ENCODE measurements around the gene SNAP29. TPM values are rescaled to one million over a fixed set of nuclear protein-coding genes. Genes with fewer than 3 reads are reported as not detected.
"Not testable (repeated sequence)": the region's sequence is repeated elsewhere in the genome, so short reads cannot be mapped to it uniquely, and the experiment has no call there.

SNAP29 gene
- total and polyA plus RNA-seq, 2 experiments from 2014 or later, result 8.2 to 22.9 TPM

DNA sequence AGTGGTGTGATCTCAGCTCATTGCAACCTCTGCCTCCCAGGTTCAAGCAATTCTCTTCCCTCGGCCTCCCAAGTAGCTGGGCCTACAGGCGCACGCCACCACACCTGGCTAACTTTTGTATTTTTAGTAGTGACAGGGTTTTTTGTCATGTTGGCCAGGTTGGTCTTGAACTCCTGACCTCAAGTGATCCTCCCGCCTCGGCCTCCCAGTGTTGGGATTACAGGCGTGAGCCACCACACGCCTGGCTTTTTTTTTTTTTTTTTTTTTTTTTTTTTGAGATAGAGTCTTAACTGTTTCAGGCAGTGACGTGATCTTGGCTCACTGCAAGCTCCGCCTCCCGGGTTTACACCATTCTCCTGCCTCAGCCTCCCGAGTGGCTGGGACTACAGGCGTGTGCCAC is 71.6 kb downstream of the SNAP29 start:
- not testable (repeated sequence) for H3K9me3 Mint-ChIP-seq; H3K4me2 ChIP-seq; H3F3A ChIP-seq (replicated peaks; ENCODE audit: low read depth); ATAC-seq; H3K27ac Mint-ChIP-seq; H2AFZ ChIP-seq; H3K4me3 Mint-ChIP-seq; H3K27me3 ChIP-seq (ENCODE audit: insufficient read depth); H3K9me2 ChIP-seq (ENCODE audit: insufficient read depth); H3K27ac ChIP-seq (ENCODE audit: low read depth); H3K4me3 ChIP-seq; H3K27me3 Mint-ChIP-seq (ENCODE audit: insufficient read depth, low read depth, poor library complexity); DNase-seq (ENCODE audit: low spot score)
- H3K4me1 ChIP-seq (ENCODE audit: insufficient read depth), result peaks cover 19% of the 10 kb centered on the region
- Mint-ChIP-seq H3K36me3 (ENCODE audit: low read depth) (peaks cover 30% of the 10 kb centered on the region), H3K4me1 (peaks cover 12% of the 10 kb centered on the region)
- peaks cover 94% of the 10 kb centered on the region for H4K20me1 ChIP-seq (replicated peaks; ENCODE audit: insufficient read depth)
- peaks cover 100% of the 10 kb centered on the region for H3K79me2 ChIP-seq (replicated peaks; ENCODE audit: insufficient read depth)
- H3K36me3 ChIP-seq (ENCODE audit: insufficient read depth), result peaks cover 18% of the 10 kb centered on the region

DNA sequence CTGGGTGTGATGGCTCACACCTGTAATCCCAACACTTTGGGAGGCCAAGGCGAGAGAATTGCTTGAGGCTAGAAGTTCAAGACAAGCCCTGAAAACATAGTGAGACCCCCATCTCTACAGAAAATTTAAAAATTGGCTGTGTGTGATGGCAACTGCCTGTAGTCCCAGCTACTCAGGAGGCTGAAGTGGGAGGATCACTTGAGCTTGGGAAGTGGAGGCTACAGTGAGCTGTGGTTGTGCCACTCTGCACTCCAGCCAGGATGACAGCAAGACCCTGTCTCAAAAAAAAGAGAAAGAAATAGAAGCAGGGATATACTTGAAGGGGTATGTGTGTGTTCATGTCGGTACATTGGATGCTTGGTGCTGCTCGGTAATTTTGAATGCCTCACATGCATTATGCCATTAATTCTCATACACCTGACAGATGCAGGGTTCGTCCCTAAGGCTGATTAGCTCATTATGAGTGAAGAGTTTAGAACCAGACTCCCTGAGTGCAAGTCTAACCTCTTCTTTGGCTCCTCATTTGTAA is 72.4 kb downstream of the SNAP29 start:
- H3F3A ChIP-seq (replicated peaks; ENCODE audit: low read depth), result no peaks in the 10 kb centered on the region
- H3K4me3 ChIP-seq, result no peak overlapping the region
- no peaks in the 10 kb centered on the region for H3K9me2 ChIP-seq (ENCODE audit: insufficient read depth)
- TF ChIP-seq CREB1 (CRISPR knock-in tag; IDR thresholded peaks at IDR 0.05; ENCODE audit: low read depth) (no peak), EZH2 (IDR thresholded peaks at IDR 0.05; ENCODE audit: low read depth, unreplicated experiment) (no peak), NANOG (IDR thresholded peaks at IDR 0.05; ENCODE audit: borderline replicate concordance) (no peak), ZNF331 (CRISPR knock-in tag; IDR thresholded peaks at IDR 0.05; ENCODE audit: low read depth) (no peak), EZH2phosphoT487 (IDR thresholded peaks at IDR 0.05; ENCODE audit: unreplicated experiment) (no peak), STAT1 (IDR thresholded peaks at IDR 0.05; ENCODE audit: unreplicated experiment) (no peak), POLR2AphosphoS5 (IDR thresholded peaks at IDR 0.05; ENCODE audit: low read depth) (no peak)
- TF ChIP-seq, protein P1, sequence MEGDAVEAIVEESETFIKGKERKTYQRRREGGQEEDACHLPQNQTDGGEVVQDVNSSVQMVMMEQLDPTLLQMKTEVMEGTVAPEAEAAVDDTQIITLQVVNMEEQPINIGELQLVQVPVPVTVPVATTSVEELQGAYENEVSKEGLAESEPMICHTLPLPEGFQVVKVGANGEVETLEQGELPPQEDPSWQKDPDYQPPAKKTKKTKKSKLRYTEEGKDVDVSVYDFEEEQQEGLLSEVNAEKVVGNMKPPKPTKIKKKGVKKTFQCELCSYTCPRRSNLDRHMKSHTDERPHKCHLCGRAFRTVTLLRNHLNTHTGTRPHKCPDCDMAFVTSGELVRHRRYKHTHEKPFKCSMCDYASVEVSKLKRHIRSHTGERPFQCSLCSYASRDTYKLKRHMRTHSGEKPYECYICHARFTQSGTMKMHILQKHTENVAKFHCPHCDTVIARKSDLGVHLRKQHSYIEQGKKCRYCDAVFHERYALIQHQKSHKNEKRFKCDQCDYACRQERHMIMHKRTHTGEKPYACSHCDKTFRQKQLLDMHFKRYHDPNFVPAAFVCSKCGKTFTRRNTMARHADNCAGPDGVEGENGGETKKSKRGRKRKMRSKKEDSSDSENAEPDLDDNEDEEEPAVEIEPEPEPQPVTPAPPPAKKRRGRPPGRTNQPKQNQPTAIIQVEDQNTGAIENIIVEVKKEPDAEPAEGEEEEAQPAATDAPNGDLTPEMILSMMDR (conservative IDR thresholded peaks at IDR 0.05; ENCODE audit: low read depth in 2 of 2), result no peak
- TF ChIP-seq, protein P2, sequence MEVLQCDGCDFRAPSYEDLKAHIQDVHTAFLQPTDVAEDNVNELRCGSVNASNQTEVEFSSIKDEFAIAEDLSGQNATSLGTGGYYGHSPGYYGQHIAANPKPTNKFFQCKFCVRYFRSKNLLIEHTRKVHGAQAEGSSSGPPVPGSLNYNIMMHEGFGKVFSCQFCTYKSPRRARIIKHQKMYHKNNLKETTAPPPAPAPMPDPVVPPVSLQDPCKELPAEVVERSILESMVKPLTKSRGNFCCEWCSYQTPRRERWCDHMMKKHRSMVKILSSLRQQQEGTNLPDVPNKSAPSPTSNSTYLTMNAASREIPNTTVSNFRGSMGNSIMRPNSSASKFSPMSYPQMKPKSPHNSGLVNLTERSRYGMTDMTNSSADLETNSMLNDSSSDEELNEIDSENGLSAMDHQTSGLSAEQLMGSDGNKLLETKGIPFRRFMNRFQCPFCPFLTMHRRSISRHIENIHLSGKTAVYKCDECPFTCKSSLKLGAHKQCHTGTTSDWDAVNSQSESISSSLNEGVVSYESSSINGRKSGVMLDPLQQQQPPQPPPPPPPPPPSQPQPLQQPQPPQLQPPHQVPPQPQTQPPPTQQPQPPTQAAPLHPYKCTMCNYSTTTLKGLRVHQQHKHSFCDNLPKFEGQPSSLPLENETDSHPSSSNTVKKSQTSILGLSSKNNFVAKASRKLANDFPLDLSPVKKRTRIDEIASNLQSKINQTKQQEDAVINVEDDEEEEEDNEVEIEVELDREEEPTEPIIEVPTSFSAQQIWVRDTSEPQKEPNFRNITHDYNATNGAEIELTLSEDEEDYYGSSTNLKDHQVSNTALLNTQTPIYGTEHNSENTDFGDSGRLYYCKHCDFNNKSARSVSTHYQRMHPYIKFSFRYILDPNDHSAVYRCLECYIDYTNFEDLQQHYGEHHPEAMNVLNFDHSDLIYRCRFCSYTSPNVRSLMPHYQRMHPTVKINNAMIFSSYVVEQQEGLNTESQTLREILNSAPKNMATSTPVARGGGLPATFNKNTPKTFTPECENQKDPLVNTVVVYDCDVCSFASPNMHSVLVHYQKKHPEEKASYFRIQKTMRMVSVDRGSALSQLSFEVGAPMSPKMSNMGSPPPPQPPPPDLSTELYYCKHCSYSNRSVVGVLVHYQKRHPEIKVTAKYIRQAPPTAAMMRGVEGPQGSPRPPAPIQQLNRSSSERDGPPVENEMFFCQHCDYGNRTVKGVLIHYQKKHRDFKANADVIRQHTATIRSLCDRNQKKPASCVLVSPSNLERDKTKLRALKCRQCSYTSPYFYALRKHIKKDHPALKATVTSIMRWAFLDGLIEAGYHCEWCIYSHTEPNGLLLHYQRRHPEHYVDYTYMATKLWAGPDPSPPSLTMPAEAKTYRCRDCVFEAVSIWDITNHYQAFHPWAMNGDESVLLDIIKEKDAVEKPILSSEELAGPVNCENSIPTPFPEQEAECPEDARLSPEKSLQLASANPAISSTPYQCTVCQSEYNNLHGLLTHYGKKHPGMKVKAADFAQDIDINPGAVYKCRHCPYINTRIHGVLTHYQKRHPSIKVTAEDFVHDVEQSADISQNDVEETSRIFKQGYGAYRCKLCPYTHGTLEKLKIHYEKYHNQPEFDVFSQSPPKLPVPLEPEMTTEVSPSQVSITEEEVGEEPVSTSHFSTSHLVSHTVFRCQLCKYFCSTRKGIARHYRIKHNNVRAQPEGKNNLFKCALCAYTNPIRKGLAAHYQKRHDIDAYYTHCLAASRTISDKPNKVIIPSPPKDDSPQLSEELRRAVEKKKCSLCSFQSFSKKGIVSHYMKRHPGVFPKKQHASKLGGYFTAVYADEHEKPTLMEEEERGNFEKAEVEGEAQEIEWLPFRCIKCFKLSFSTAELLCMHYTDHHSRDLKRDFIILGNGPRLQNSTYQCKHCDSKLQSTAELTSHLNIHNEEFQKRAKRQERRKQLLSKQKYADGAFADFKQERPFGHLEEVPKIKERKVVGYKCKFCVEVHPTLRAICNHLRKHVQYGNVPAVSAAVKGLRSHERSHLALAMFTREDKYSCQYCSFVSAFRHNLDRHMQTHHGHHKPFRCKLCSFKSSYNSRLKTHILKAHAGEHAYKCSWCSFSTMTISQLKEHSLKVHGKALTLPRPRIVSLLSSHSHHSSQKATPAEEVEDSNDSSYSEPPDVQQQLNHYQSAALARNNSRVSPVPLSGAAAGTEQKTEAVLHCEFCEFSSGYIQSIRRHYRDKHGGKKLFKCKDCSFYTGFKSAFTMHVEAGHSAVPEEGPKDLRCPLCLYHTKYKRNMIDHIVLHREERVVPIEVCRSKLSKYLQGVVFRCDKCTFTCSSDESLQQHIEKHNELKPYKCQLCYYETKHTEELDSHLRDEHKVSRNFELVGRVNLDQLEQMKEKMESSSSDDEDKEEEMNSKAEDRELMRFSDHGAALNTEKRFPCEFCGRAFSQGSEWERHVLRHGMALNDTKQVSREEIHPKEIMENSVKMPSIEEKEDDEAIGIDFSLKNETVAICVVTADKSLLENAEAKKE (CRISPR knock-in tag; IDR thresholded peaks at IDR 0.05), result no peak
- TF ChIP-seq, protein P3, sequence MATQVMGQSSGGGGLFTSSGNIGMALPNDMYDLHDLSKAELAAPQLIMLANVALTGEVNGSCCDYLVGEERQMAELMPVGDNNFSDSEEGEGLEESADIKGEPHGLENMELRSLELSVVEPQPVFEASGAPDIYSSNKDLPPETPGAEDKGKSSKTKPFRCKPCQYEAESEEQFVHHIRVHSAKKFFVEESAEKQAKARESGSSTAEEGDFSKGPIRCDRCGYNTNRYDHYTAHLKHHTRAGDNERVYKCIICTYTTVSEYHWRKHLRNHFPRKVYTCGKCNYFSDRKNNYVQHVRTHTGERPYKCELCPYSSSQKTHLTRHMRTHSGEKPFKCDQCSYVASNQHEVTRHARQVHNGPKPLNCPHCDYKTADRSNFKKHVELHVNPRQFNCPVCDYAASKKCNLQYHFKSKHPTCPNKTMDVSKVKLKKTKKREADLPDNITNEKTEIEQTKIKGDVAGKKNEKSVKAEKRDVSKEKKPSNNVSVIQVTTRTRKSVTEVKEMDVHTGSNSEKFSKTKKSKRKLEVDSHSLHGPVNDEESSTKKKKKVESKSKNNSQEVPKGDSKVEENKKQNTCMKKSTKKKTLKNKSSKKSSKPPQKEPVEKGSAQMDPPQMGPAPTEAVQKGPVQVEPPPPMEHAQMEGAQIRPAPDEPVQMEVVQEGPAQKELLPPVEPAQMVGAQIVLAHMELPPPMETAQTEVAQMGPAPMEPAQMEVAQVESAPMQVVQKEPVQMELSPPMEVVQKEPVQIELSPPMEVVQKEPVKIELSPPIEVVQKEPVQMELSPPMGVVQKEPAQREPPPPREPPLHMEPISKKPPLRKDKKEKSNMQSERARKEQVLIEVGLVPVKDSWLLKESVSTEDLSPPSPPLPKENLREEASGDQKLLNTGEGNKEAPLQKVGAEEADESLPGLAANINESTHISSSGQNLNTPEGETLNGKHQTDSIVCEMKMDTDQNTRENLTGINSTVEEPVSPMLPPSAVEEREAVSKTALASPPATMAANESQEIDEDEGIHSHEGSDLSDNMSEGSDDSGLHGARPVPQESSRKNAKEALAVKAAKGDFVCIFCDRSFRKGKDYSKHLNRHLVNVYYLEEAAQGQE (IDR thresholded peaks at IDR 0.05; ENCODE audit: unreplicated experiment), result no peak
- peaks cover 94% of the 10 kb centered on the region for H4K20me1 ChIP-seq (replicated peaks; ENCODE audit: insufficient read depth)
- no peak for DNase-seq (ENCODE audit: low spot score)
- no peak overlapping the region for H3K4me2 ChIP-seq
- H3K36me3 ChIP-seq (ENCODE audit: insufficient read depth), result peaks cover 20% of the 10 kb centered on the region
- peaks cover 100% of the 10 kb centered on the region for H3K79me2 ChIP-seq (replicated peaks; ENCODE audit: insufficient read depth)
- H3K27me3 ChIP-seq (ENCODE audit: insufficient read depth), result no peaks in the 10 kb centered on the region
- no peak for ATAC-seq
- H3K27ac Mint-ChIP-seq, result no peak overlapping the region
- H3K4me3 Mint-ChIP-seq, result no peak overlapping the region
- peaks cover 34% of the 10 kb centered on the region for H3K36me3 Mint-ChIP-seq (ENCODE audit: low read depth)
- no peak overlapping the region for H2AFZ ChIP-seq
- no peaks in the 10 kb centered on the region for H3K9me3 Mint-ChIP-seq
- H3K27ac ChIP-seq (ENCODE audit: low read depth), result no peak overlapping the region
- peaks cover 4% of the 10 kb centered on the region for H3K4me1 Mint-ChIP-seq
- H3K27me3 Mint-ChIP-seq (ENCODE audit: insufficient read depth, low read depth, poor library complexity), result peaks cover 7% of the 10 kb centered on the region
- peaks cover 12% of the 10 kb centered on the region for H3K4me1 ChIP-seq (ENCODE audit: insufficient read depth)

All from GM23338 (cell line).